Measurements from ENCODE around the gene VASP. TPM values are rescaled to one million over a fixed set of nuclear protein-coding genes. Genes with fewer than 3 reads are reported as not detected.

Gene VASP
- polyA plus RNA-seq, 2 of the 4 experiments (the other 2 are of a cell fraction): 64.5 to 94.3 TPM

- TF ChIP-seq EHMT2 (IDR thresholded peaks at IDR 0.05; ENCODE audit: low read depth) (no peak), HDAC2 (IDR thresholded peaks at IDR 0.05) (0 out of 2 replicates have a peak, but pooled peaks have one; percentile 22)
Measured at GRCh38 chr19:45511074-45511473, 3.8 kb downstream of the VASP start (continued).

- FAIRE-seq: no peak
- H3K9me3 ChIP-seq: no peaks in the 10 kb centered on the region
- ChIA-PET POLR2A (no interaction called here), CTCF (interaction anchor here (0.6 to 5.8 kb wide), 5 partner anchors 18 to 129 kb away, joined by 3 to 43 read pairs (median 6); no protein-coding TSS in a partner anchor)
- no peak for DNase-seq (ENCODE audit: low read depth in 1 of 2, low spot score in 1 of 2)
- WGBS (ENCODE audit: missing lambda C conversion rate): 84% methylated on average over 6 of the region's 6 CpGs
- H3K4me1 ChIP-seq: peaks cover 70% of the 10 kb centered on the region
- no peak for TF ChIP-seq ESRRA (IDR thresholded peaks at IDR 0.05; ENCODE audit: borderline replicate concordance, low read length)
- no peak for TF ChIP-seq ELK1 (IDR thresholded peaks at IDR 0.05; ENCODE audit: low read depth, low read length)
- TF ChIP-seq BCL3 (IDR thresholded peaks at IDR 0.05): no peak
- no peak for TF ChIP-seq MAX (IDR thresholded peaks at IDR 0.05)
- TF ChIP-seq ZFP36 (IDR thresholded peaks at IDR 0.05; ENCODE audit: borderline replicate concordance, partially characterized antibody): peak; percentile 40
- no peak overlapping the region for H3K4me3 ChIP-seq
- peak overlapping the region in 1 of 2 experiments; percentile 83; a peak in 3 of 6 replicates for H3K27ac ChIP-seq
- no peak for ATAC-seq
- peak overlapping the region; percentile 72; the same call in 1 of the 3 replicates for H3K4me2 ChIP-seq
Measured at GRCh38 chr19:45512881-45513483, 5.7 kb downstream of the VASP start.

GRCh38 chr19:45514376-45515051 is 7.2 kb downstream of the VASP start:
- H3K4me3 ChIP-seq: no peak overlapping the region
- TF ChIP-seq CEBPB (IDR thresholded peaks at IDR 0.05) (no peak), POLR2AphosphoS2 (conservative IDR thresholded peaks at IDR 0.05; ENCODE audit: low read length) (no peak; the same call in 1 of the 2 replicates), ZFP36 (IDR thresholded peaks at IDR 0.05; ENCODE audit: borderline replicate concordance, partially characterized antibody) (peak; percentile 91), PBX3 (IDR thresholded peaks at IDR 0.05) (no peak), JUN (IDR thresholded peaks at IDR 0.05) (0 out of 5 replicates have a peak, but pooled peaks of 1 of the 2 experiments have one; percentile 45), CTCF (IDR thresholded peaks at IDR 0.05) (0 out of 3 replicates have a peak, but pooled peaks have one; percentile 10), HOXA7 (CRISPR knock-in tag; IDR thresholded peaks at IDR 0.05) (no peak), ZNF302 (CRISPR knock-in tag; IDR thresholded peaks at IDR 0.05) (no peak), CBX8 (IDR thresholded peaks at IDR 0.05) (no peak), KDM1A (IDR thresholded peaks at IDR 0.05; ENCODE audit: low read depth) (peak; percentile 17; the same call in 1 of the 2 replicates)
- peaks cover 75% of the 10 kb centered on the region for H3K4me1 ChIP-seq
- 28% methylated on average over 11 of the region's 13 CpGs for WGBS (ENCODE audit: missing lambda C conversion rate)
- H3K27ac ChIP-seq: peak overlapping the region; percentile 63 to 83
- peak in 1 of 2 experiments; percentile 54 for DNase-seq (ENCODE audit: low read depth in 1 of 2, low spot score in 1 of 2)
- ChIA-PET CTCF (interaction anchor here (1.0 to 5.8 kb wide), 8 partner anchors 9 to 128 kb away, joined by 3 to 43 read pairs (median 8); no protein-coding TSS in a partner anchor), POLR2A (interaction anchor here (1.5 kb wide), 1 partner anchor 128 kb away, joined by 4 read pairs; no protein-coding TSS in a partner anchor)
- peak; percentile 44 to 53; a peak in 4 of 6 replicates for ATAC-seq
- peak overlapping the region; percentile 72 for H3K4me2 ChIP-seq
- FAIRE-seq: no peak
- no peaks in the 10 kb centered on the region for H3K9me3 ChIP-seq

Data from A549 (cell line).